ENCODE data around the gene KLHDC4. TPM values are rescaled to one million over a fixed set of nuclear protein-coding genes. Genes with fewer than 3 reads are reported as not detected.

Gene KLHDC4
- polyA plus RNA-seq, 1 of the 3 experiments (the other 2 are of a cell fraction), result 51.2 TPM

DNA sequence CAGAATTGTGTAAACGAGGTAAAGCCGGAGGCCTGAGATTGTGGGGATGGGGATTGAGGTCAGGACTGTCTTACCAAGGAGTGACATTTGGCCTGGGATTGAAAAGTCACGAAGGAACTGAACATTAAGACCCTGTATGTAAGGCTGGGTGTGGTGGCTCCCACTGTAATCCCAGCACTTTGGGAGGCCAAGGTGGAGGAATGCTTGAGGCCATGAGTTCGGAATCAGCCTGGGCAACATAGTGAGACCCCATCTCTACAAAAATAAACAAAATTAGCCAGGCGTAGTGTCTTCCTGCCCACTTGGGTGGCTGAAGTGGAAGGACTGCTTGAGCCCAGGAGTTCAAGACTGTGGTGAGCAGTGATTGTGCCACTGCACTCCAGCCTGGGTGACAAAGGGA is 88.0 kb downstream of the KLHDC4 start (continued):
- no peak for TF ChIP-seq EZH2phosphoT487 (IDR thresholded peaks at IDR 0.05; ENCODE audit: borderline replicate concordance, low read depth)
- no peak for TF ChIP-seq SMC3 (IDR thresholded peaks at IDR 0.05; ENCODE audit: low read depth, low read length)
- TF ChIP-seq TCF12 (IDR thresholded peaks at IDR 0.05), result no peak

- Histone ChIP-seq H2AFZ (ENCODE audit: low read depth) (no peak overlapping the region), H3K4me2 (no peak overlapping the region), H3K4me1 (ENCODE audit: control insufficient read depth in 1 of 2, insufficient read depth in 2 of 2, low read depth in 1 of 2, low read length in 1 of 2) (no peaks in the 10 kb centered on the region; a peak in 1 of 4 replicates), H3K36me3 (replicated peaks in 1 of 2; ENCODE audit: control insufficient read depth in 1 of 2, insufficient read depth in 2 of 2, low read length in 1 of 2) (no peaks in the 10 kb centered on the region), H3K9me2 (no peaks in the 10 kb centered on the region), H3K79me2 (ENCODE audit: insufficient read depth) (no peaks in the 10 kb centered on the region), H3K9ac (no peak overlapping the region), H3K27ac (ENCODE audit: low read depth in 2 of 2, low read length in 1 of 2) (no peak overlapping the region), H3F3A (replicated peaks; ENCODE audit: insufficient read depth) (no peaks in the 10 kb centered on the region), H4K20me1 (ENCODE audit: insufficient read depth) (no peaks in the 10 kb centered on the region), H3K4me3 (ENCODE audit: low read depth in 2 of 2, low read length in 1 of 2) (no peak overlapping the region), H3K9me3 (no peaks in the 10 kb centered on the region), H3K27me3 (ENCODE audit: insufficient read depth) (no peaks in the 10 kb centered on the region)
- ChIA-PET CTCF (interaction anchor here (0.9 to 1.7 kb wide), 2 partner anchors 27 to 39 kb away, joined by 3 to 7 read pairs; no protein-coding TSS in a partner anchor), POLR2A (no interaction called here)
- WGBS (ENCODE audit: low lambda C conversion rate), result 38% methylated on average over 11 of the region's 15 CpGs
- DNase-seq, result no peak
- TF ChIP-seq YY1 (IDR thresholded peaks at IDR 0.05; ENCODE audit: low read depth) (no peak), TEAD4 (IDR thresholded peaks at IDR 0.05; ENCODE audit: borderline replicate concordance, insufficient read depth) (no peak), SMC3 (IDR thresholded peaks at IDR 0.05; ENCODE audit: low read depth, low read length) (no peak), GABPA (IDR thresholded peaks at IDR 0.05; ENCODE audit: low read depth) (no peak), FOXM1 (IDR thresholded peaks at IDR 0.05; ENCODE audit: low read depth) (no peak), EP300 (IDR thresholded peaks at IDR 0.05; ENCODE audit: borderline replicate concordance in 1 of 2, low read depth in 1 of 2, low read length in 1 of 2) (no peak), ELF1 (IDR thresholded peaks at IDR 0.05) (no peak), JUND (IDR thresholded peaks at IDR 0.05) (no peak), RCOR1 (IDR thresholded peaks at IDR 0.05; ENCODE audit: low read length) (no peak)
- TF ChIP-seq, protein P1, sequence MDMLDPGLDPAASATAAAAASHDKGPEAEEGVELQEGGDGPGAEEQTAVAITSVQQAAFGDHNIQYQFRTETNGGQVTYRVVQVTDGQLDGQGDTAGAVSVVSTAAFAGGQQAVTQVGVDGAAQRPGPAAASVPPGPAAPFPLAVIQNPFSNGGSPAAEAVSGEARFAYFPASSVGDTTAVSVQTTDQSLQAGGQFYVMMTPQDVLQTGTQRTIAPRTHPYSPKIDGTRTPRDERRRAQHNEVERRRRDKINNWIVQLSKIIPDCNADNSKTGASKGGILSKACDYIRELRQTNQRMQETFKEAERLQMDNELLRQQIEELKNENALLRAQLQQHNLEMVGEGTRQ (IDR thresholded peaks at IDR 0.05; ENCODE audit: borderline replicate concordance, low read depth, low read length), result no peak
Measured at GRCh38 chr16:87675111-87675719, 90.6 kb downstream of the KLHDC4 start.

DNA sequence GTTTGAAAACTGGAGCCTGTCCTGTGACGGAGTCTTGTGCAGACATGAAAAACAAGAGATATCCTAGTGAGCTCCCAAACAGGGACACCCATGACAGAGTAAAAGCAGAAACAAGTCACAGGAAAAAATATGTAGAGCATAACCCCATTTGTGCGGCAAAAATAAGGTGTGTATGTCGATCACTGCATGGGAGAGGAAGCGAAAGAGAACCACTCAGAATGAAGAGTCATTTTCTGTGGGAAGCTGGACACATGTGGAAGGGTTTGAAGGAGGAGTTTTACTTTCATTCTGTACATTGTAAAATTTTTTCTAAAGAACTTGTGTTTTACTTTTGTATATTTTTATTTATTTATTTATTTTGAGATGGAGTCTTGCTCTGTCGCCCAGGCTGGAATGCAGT is 91.4 kb downstream of the KLHDC4 start:
- no peak overlapping the region for H2AFZ ChIP-seq (ENCODE audit: low read depth)
- no peak overlapping the region for H3K27ac ChIP-seq (ENCODE audit: low read depth in 2 of 2, low read length in 1 of 2)
- no peak overlapping the region for H3K4me3 ChIP-seq (ENCODE audit: low read depth in 2 of 2, low read length in 1 of 2)
- H3F3A ChIP-seq (replicated peaks; ENCODE audit: insufficient read depth), result no peaks in the 10 kb centered on the region
- TF ChIP-seq RCOR1 (IDR thresholded peaks at IDR 0.05; ENCODE audit: low read length), result no peak
- TF ChIP-seq MXI1 (IDR thresholded peaks at IDR 0.05; ENCODE audit: low read depth, low read length), result no peak
- TF ChIP-seq FOXJ3 (CRISPR knock-in tag; IDR thresholded peaks at IDR 0.05), result no peak
- TF ChIP-seq, protein P2, sequence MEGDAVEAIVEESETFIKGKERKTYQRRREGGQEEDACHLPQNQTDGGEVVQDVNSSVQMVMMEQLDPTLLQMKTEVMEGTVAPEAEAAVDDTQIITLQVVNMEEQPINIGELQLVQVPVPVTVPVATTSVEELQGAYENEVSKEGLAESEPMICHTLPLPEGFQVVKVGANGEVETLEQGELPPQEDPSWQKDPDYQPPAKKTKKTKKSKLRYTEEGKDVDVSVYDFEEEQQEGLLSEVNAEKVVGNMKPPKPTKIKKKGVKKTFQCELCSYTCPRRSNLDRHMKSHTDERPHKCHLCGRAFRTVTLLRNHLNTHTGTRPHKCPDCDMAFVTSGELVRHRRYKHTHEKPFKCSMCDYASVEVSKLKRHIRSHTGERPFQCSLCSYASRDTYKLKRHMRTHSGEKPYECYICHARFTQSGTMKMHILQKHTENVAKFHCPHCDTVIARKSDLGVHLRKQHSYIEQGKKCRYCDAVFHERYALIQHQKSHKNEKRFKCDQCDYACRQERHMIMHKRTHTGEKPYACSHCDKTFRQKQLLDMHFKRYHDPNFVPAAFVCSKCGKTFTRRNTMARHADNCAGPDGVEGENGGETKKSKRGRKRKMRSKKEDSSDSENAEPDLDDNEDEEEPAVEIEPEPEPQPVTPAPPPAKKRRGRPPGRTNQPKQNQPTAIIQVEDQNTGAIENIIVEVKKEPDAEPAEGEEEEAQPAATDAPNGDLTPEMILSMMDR (IDR thresholded peaks at IDR 0.05), result no peak
- TF ChIP-seq YY1 (IDR thresholded peaks at IDR 0.05; ENCODE audit: low read depth), result no peak
- no peak for TF ChIP-seq JUND (IDR thresholded peaks at IDR 0.05)
- no peak for TF ChIP-seq FOXM1 (IDR thresholded peaks at IDR 0.05; ENCODE audit: low read depth)
- TF ChIP-seq, protein P3, sequence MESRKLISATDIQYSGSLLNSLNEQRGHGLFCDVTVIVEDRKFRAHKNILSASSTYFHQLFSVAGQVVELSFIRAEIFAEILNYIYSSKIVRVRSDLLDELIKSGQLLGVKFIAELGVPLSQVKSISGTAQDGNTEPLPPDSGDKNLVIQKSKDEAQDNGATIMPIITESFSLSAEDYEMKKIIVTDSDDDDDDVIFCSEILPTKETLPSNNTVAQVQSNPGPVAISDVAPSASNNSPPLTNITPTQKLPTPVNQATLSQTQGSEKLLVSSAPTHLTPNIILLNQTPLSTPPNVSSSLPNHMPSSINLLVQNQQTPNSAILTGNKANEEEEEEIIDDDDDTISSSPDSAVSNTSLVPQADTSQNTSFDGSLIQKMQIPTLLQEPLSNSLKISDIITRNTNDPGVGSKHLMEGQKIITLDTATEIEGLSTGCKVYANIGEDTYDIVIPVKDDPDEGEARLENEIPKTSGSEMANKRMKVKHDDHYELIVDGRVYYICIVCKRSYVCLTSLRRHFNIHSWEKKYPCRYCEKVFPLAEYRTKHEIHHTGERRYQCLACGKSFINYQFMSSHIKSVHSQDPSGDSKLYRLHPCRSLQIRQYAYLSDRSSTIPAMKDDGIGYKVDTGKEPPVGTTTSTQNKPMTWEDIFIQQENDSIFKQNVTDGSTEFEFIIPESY (IDR thresholded peaks at IDR 0.05; ENCODE audit: borderline replicate concordance, low read depth), result no peak
- no peak for TF ChIP-seq SMC3 (IDR thresholded peaks at IDR 0.05; ENCODE audit: low read depth, low read length)
- no peak for TF ChIP-seq RAD21 (IDR thresholded peaks at IDR 0.05; ENCODE audit: low read length)
- no peak for TF ChIP-seq NFIC (IDR thresholded peaks at IDR 0.05; ENCODE audit: borderline replicate concordance)
- TF ChIP-seq PBX3 (IDR thresholded peaks at IDR 0.05), result no peak
- no peak for DNase-seq
- H3K4me1 ChIP-seq (ENCODE audit: control insufficient read depth in 1 of 2, insufficient read depth in 2 of 2, low read depth in 1 of 2, low read length in 1 of 2), result no peaks in the 10 kb centered on the region; a peak in 1 of 4 replicates
- H3K9me3 ChIP-seq, result no peaks in the 10 kb centered on the region
- H4K20me1 ChIP-seq (ENCODE audit: insufficient read depth), result no peaks in the 10 kb centered on the region
- H3K79me2 ChIP-seq (ENCODE audit: insufficient read depth), result no peaks in the 10 kb centered on the region
- ChIA-PET CTCF (interaction anchor here (0.9 to 1.7 kb wide), 2 partner anchors 27 to 38 kb away, joined by 3 to 7 read pairs; no protein-coding TSS in a partner anchor), POLR2A (no interaction called here)
- no peaks in the 10 kb centered on the region for H3K27me3 ChIP-seq (ENCODE audit: insufficient read depth)
- WGBS (ENCODE audit: low lambda C conversion rate), result 89% methylated on average over 5 of the region's 5 CpGs
- no peak overlapping the region for H3K9ac ChIP-seq
- no peaks in the 10 kb centered on the region for H3K9me2 ChIP-seq
- H3K36me3 ChIP-seq (replicated peaks in 1 of 2; ENCODE audit: control insufficient read depth in 1 of 2, insufficient read depth in 2 of 2, low read length in 1 of 2), result no peaks in the 10 kb centered on the region
- H3K4me2 ChIP-seq, result no peak overlapping the region

Measured in SK-N-SH (cell line).